NT2/D1 (cell line): ENCODE measurements around the gene CYP24A1.

Source experiments
- SUZ12 ChIP-seq: IDR thresholded peaks from 2 replicates; pipeline ENCODE4 v1.6.1; 2011; ENCODE audit not compliant: insufficient read length, insufficient read depth; ENCODE audit errors: extremely low read depth
- ZNF274 ChIP-seq: IDR thresholded peaks from 2 replicates; pipeline ENCODE4 v1.6.1; 2011; ENCODE audit warnings: mild to moderate bottlenecking, low read depth, low read length

DNA sequence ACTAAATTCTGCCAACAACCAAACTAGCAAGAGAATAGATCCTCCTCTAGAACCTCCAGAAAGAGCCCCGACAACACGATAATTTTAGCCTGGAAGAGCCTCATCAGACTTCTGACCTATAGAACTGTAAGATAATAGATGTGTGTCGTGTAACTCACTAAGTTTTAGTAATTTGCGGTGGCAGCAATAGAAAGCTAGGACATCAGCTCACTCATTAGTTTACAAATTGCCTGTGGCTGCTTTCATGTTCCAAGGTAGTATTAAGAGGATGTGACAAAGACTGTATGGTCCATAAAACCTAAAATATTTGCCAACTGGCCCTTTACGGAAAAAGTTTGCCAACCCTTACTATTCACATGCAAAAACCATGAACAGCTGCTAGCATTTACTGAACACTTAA is 17.3 kb downstream of the CYP24A1 start:
- no peak for TF ChIP-seq SUZ12
- TF ChIP-seq ZNF274: no peak
